ENCODE measurements around the gene BLM.

BLM gene

DNA sequence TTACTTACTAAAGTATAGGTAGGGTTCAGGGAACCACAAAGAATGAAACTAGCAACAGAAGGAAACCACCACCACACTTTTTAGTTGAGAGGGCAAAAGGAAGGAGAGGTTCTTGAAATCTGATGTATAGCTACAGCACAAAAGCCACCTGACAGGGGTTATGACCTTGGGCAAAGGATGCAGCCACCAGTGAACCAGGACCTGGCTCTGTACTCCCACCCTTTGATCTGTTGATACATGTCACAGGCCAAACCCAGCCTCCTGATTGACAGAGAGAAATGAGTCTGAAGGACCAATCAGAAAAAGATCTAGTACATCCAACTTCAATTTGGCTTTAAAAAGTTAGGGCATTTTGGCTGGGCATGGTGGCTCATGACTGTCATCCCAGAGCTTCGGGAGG is 20.0 kb upstream of the BLM start:
- FAIRE-seq (no peak), DNase-seq (ENCODE audit: insufficient read length) (no peak)
- TF ChIP-seq TAF1 (IDR thresholded peaks at IDR 0.05; ENCODE audit: borderline replicate concordance, low read depth, low read length), result no peak
- no peak for TF ChIP-seq POLR2A (IDR thresholded peaks at IDR 0.05; ENCODE audit: low read depth, low read length)
- TF ChIP-seq POLR2AphosphoS5 (IDR thresholded peaks at IDR 0.05; ENCODE audit: low read depth, low read length), result no peak

DNA sequence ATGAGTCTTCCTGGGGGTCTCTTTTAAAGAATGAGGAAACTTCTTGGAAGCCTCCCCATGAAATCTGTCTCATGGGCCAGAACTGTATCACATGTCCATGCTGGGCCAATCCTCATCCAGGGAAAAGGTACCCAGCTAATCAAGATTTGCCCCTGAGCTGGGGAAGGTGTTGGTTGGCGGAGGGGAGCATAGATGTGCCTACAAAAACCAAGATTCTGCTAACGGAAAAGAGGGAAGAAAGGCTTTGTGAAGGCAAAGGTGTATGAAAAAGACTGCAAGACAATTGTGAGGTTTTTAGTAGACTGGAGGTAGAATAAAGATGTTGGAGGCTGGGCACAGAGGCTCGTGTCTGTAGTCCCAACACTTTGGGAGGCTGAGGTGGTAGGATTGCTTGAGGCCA is 18.5 kb upstream of the BLM start:
- no peak for TF ChIP-seq POLR2AphosphoS5 (IDR thresholded peaks at IDR 0.05; ENCODE audit: low read depth, low read length)
- no peak for TF ChIP-seq TAF1 (IDR thresholded peaks at IDR 0.05; ENCODE audit: borderline replicate concordance, low read depth, low read length)
- no peak for TF ChIP-seq POLR2A (IDR thresholded peaks at IDR 0.05; ENCODE audit: low read depth, low read length)
- FAIRE-seq, result no peak
- no peak for DNase-seq (ENCODE audit: insufficient read length)

- TF ChIP-seq POLR2AphosphoS5 (IDR thresholded peaks at IDR 0.05; ENCODE audit: low read depth, low read length) (no peak), POLR2A (IDR thresholded peaks at IDR 0.05; ENCODE audit: low read depth, low read length) (no peak), TAF1 (IDR thresholded peaks at IDR 0.05; ENCODE audit: borderline replicate concordance, low read depth, low read length) (no peak)
- DNase-seq (ENCODE audit: insufficient read length) (no peak), FAIRE-seq (no peak)
These were observed 16.1 kb upstream of the BLM start for GRCh38 chr15:90701048-90701447.

- TF ChIP-seq POLR2A (IDR thresholded peaks at IDR 0.05; ENCODE audit: low read depth, low read length) (no peak), TAF1 (IDR thresholded peaks at IDR 0.05; ENCODE audit: borderline replicate concordance, low read depth, low read length) (no peak), POLR2AphosphoS5 (IDR thresholded peaks at IDR 0.05; ENCODE audit: low read depth, low read length) (no peak)
- FAIRE-seq (no peak), DNase-seq (ENCODE audit: insufficient read length) (no peak)
These were observed 15.1 kb upstream of the BLM start for GRCh38 chr15:90701880-90702630.

- DNase-seq (ENCODE audit: insufficient read length) (no peak), FAIRE-seq (no peak)
- TF ChIP-seq POLR2AphosphoS5 (IDR thresholded peaks at IDR 0.05; ENCODE audit: low read depth, low read length), result no peak
- no peak for TF ChIP-seq POLR2A (IDR thresholded peaks at IDR 0.05; ENCODE audit: low read depth, low read length)
- TF ChIP-seq TAF1 (IDR thresholded peaks at IDR 0.05; ENCODE audit: borderline replicate concordance, low read depth, low read length), result no peak
These were observed 13.7 kb upstream of the BLM start for GRCh38 chr15:90703455-90703854.

DNA sequence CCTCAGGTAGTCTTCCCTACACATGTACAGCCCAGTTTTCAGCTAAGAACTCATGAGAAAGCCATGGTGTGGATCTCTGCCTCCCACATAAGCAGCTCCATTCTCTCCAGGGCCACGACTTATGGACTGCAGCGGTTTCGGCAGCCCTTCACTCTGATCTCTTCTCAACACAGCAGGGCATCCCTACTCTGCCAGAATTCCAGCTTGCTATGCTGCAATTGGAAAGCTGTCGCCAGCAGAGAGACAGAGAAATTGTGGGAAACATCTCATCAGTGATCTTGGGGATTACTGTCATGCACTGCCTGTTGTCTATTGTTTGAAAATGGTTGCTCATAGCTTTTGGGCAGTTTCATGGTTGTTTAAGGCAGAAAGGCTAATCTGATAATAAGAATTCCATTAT is 11.9 kb upstream of the BLM start:
- FAIRE-seq, result no peak
- TF ChIP-seq TAF1 (IDR thresholded peaks at IDR 0.05; ENCODE audit: borderline replicate concordance, low read depth, low read length), result no peak
- no peak for TF ChIP-seq POLR2AphosphoS5 (IDR thresholded peaks at IDR 0.05; ENCODE audit: low read depth, low read length)
- no peak for TF ChIP-seq POLR2A (IDR thresholded peaks at IDR 0.05; ENCODE audit: low read depth, low read length)

GRCh38 chr15:90706394-90707327 is 10.5 kb upstream of the BLM start:
- no peak for TF ChIP-seq TAF1 (IDR thresholded peaks at IDR 0.05; ENCODE audit: borderline replicate concordance, low read depth, low read length)
- TF ChIP-seq POLR2AphosphoS5 (IDR thresholded peaks at IDR 0.05; ENCODE audit: low read depth, low read length), result no peak
- no peak for TF ChIP-seq POLR2A (IDR thresholded peaks at IDR 0.05; ENCODE audit: low read depth, low read length)
- DNase-seq (ENCODE audit: insufficient read length), result no peak
- FAIRE-seq, result no peak

More for the DNA sequence above, 11.9 kb upstream of the BLM start:
- no peak for DNase-seq (ENCODE audit: insufficient read length)

GRCh38 chr15:90707489-90707888 is 9.7 kb upstream of the BLM start:
- no peak for FAIRE-seq
- no peak for DNase-seq (ENCODE audit: insufficient read length)
- TF ChIP-seq POLR2A (IDR thresholded peaks at IDR 0.05; ENCODE audit: low read depth, low read length) (no peak), POLR2AphosphoS5 (IDR thresholded peaks at IDR 0.05; ENCODE audit: low read depth, low read length) (no peak), TAF1 (IDR thresholded peaks at IDR 0.05; ENCODE audit: borderline replicate concordance, low read depth, low read length) (no peak)

DNA sequence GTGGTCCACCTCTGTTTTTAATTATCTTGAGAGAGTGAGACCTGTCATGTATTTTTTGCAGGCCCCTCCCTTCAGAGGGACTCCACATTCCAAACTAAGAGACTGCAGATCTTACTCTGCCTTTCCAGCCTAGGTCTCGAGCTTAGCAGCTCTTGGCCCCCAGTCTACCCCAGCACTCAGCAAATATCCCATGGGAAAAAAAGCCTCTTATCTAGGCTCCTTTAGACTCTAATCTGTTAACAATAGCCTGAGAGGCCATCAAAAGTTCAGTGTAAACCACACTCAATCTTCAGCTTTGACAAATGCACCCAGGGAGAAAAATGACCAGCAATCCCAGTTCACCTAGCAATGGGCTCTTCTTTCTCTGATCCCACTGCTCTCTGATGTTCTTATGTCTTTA is 8.6 kb upstream of the BLM start:
- FAIRE-seq (no peak), DNase-seq (ENCODE audit: insufficient read length) (no peak)
- no peak for TF ChIP-seq TAF1 (IDR thresholded peaks at IDR 0.05; ENCODE audit: borderline replicate concordance, low read depth, low read length)
- no peak for TF ChIP-seq POLR2A (IDR thresholded peaks at IDR 0.05; ENCODE audit: low read depth, low read length)
- TF ChIP-seq POLR2AphosphoS5 (IDR thresholded peaks at IDR 0.05; ENCODE audit: low read depth, low read length), result no peak

DNA sequence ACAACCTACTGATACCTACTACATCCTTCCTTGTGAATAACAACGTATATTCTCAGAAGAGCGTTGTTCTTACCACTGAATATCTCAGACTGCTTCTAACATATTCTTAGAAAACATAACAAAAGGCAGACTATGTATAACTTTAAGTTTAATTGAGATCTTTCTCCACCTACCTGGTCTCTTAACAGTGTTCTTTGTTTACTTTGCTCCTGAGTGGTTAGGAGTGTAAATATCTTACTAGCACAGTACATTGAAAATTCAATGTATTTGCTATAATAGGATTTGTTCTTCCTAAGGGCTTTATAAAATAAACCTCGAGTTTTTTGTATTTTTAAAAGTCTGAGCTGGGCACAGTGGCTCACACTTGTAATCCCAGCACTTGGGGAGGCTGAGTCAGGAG is 7.9 kb upstream of the BLM start:
- TF ChIP-seq TAF1 (IDR thresholded peaks at IDR 0.05; ENCODE audit: borderline replicate concordance, low read depth, low read length) (no peak), POLR2A (IDR thresholded peaks at IDR 0.05; ENCODE audit: low read depth, low read length) (no peak), POLR2AphosphoS5 (IDR thresholded peaks at IDR 0.05; ENCODE audit: low read depth, low read length) (no peak)
- no peak for DNase-seq (ENCODE audit: insufficient read length)
- no peak for FAIRE-seq

DNA sequence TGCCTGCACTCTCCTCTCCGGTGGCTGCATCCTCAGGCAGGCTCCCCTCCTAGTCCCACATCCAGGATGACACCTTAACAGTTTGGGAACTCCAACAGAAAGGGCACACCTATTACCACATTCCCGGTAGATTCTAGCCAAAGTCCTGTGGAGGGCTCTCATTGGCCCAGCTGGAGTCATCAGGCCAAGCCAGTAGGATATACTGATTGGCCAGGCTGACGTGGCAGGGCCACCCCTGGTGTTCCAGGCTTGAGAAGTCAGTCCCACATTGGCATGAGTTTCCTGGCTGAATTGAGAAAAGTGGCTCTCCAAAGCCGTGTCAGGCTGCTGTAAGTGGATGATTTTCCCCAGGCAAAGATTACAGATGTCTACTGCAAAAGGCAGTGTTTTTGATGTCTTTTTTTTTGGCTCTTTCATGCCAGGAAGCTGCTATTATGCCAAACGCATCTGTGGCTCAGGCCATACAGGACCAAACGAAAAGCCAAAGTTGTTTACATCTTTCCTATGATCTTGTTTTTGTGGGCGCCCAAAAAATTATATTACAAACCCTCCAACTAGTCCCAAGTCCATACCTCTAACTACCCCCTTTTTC is 6.6 kb upstream of the BLM start:
- DNase-seq (ENCODE audit: insufficient read length) (no peak), FAIRE-seq (no peak)
- TF ChIP-seq POLR2AphosphoS5 (IDR thresholded peaks at IDR 0.05; ENCODE audit: low read depth, low read length) (no peak), POLR2A (IDR thresholded peaks at IDR 0.05; ENCODE audit: low read depth, low read length) (no peak), TAF1 (IDR thresholded peaks at IDR 0.05; ENCODE audit: borderline replicate concordance, low read depth, low read length) (no peak)

Data from GM12892 (cell line).